Superior temporal gyrus (tissue), 1 donor: ENCODE data around the gene ARHGEF28.

ENCODE experiments used
- DNase-seq: peaks from one replicate; pipeline ENCODE4 v3.0.0-alpha.2; 2016; ENCODE audit errors: extremely low spot score

ARHGEF28 gene

GRCh38 chr5:73928476-73929070, 302.6 kb downstream of the ARHGEF28 start:
- DNase-seq, result no peak

- no peak for DNase-seq
Measured at GRCh38 chr5:73935719-73936118, 309.7 kb downstream of the ARHGEF28 start.

DNA sequence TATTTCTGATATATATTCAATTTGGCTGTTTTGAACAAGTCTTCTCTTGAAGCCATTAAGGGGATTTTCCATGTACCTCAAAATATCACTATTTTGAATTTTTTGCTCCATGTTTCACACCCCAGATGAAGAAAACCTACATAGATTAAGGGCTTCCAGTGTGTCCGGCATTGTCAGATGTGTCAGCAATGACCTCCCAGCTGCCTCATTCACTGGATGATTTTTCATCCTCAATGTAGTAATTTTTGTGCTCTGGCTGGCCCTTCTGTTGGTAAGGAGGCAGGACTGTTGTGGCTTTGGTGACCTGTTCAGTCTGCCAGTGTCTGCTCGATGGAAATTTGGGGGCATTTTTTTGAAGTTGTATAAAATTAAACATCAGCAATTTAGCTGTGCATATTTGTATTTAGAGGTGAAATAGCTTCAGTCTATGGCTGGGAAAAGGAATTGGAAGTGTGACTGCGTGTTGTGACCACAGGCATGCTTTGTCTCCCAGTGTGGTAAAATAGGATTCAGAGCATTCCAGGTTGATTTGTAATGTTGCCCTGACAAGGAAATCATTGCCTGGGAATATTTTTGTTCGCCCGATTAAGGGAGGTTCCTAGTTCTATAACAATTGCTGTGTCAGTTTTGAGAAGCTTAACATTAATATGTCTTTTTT, 312.4 kb downstream of the ARHGEF28 start:
- DNase-seq, result no peak

GRCh38 chr5:73938938-73939320, 312.9 kb downstream of the ARHGEF28 start:
- DNase-seq, result no peak

DNA sequence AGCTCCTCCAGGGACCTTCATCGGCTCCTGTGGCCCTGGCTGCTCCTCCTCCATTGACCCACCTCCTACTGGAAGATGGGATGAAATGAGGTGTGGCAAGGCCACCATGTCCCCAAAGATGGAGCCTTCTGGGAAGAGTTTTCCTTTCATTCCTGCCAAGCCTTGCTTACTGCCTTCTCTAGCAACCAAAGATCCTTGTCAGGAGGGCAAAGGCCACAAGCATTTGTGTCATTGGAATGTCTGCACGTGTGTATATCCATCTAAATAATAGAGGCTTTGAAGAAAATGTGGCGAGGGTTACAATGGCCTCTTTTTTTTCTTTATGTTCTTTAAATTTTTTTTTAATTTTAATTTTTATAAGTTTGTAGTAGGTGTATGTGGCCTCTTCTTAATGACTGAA, 313.6 kb downstream of the ARHGEF28 start:
- no peak for DNase-seq

DNA sequence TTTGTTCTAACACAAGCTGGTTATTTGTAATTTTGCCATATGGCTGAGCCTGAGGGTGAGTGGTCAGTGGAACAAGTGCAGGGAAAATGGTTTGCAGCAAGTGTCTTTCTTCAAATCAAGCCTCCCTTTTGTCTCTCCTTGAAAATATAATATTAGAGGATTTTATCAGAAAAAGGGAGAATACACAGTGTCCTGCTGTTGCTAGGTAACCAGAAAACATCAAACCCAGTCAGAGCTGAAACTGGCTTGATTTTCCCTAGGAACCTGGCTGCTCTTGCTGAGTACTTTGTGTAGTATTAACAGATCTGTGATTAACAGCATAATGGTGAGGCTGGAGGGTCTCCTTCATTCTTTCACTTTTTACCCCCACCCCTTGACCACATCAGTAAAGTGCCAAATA, 314.0 kb downstream of the ARHGEF28 start:
- no peak for DNase-seq

DNA sequence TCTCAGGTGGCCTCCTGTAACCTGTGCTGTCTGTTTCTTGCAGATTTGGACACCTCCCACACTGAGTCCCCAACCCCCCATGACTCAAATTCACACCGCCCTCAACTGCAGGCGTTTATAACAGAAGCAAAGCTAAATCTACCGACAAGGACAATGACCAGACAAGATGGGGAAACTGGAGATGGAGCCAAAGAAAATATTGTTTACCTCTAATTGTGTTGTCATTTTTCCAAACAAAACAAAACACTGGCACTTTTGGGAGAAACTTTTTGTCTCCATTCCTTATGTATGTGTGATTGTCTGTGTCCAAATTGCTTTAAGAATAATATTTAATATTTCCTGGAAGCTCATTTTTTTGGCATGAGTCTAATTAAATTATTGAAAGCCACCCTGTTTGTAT, 314.8 kb downstream of the ARHGEF28 start:
- DNase-seq, result no peak

DNA sequence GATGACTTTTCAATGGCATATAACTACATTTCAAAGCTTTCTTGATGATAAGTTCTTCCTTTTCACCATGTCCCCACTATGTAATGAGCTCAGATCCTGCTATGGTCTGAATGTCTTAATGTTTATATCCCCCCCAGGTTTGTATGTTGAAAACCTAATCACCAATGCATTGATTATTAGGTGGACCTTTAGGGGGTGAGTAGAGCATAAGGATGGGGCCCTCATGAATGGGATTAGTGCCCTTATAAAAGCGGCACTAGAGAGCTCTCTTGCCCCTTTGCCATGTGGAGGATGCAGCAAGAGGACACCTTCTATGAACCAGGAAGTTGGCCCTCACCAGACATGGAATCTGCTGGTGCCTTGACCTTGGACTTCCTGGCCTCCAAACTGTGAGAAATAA, 316.8 kb downstream of the ARHGEF28 start:
- DNase-seq, result no peak

DNA sequence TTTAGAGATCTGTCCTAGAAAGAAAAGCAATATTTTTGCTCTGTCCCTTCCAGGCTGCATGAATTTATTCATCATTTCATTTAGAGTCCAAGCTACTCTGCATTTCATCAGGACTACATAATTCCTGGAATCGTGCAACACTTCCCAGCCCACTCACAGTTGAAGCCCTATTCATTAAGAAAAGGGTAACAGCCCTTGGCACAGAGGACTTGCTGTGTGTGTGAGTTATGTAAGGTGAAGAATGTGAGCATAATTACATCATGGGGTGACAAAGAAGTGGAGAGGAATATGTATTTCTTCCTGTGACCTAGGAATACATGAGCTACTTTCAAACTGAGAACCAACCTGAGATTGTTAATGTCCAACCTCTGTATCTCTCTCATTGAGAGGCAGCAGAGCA, 317.4 kb downstream of the ARHGEF28 start:
- DNase-seq, result peak; percentile 55

DNA sequence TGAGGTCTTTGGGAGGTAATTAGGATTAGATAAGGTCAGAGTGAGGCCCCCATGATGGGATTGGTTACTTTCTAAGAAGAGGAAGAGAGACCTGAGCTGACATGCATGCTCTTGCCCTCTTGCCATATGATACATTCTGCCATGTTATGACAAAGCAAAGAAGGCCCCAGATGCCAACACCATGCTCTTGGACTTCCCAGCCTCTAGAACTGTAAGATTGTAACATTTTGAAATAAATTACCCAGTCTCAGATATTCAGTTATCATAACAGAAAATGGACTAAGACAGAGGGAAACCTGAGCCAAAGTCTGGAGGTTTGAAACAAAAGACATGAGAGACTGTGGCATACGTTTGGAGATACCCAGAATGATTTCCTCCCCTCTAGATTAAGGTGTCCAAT, 318.6 kb downstream of the ARHGEF28 start:
- DNase-seq, result no peak

DNA sequence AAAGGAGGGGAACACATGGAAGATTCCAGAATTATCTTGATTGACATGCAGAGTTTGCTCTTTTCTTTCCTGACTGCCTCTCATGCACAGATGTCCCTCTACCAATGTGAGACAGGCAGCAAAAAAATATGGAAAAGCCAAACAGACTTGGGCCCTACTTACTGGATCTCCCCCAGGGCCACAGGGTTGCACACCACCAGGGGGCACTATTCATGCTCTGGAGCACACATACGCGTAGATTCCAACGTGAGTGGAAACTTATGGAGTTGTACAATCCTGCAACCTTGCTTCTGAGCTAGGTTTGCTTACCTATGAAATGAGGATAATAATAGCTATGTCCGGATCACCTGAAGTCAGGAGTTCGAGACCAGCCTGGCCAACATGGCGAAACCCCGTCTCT, 319.5 kb downstream of the ARHGEF28 start:
- no peak for DNase-seq

- no peak for DNase-seq
Measured at GRCh38 chr5:73946278-73946677, 320.3 kb downstream of the ARHGEF28 start.

DNA sequence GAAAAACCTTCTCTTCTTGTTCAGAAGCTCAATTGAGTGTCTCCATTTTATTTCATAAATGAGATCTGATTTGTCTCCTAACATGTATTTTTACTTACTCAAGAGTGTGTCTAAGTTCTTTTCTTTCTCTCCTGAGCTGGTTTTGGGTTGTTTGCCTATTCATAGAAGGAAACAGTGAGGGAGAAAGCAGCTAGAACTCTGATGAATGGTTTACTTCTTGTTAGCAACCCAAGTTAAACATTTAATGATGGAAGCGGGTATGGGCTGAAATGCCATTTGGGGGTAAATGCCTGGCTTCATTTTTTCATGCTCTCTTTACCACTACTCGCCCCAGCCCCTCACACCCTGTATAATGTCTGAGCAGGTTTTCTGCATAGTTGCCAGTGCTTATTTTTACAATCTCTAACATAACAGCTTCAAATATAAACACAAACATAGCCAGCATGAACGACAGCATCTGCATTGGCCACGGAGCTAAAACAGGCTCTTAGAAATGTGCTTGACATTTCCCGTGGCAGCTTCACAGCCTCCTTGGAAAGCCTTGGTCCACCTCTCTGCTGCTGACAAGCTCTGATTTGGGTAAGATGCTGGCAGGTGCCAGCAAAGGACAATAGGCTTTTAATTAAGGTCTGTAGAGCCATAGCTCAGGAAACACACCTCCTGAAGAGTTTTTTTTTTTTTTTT, 321.1 kb downstream of the ARHGEF28 start:
- DNase-seq, result no peak

- DNase-seq, result peak; percentile 57
Measured at GRCh38 chr5:73947906-73948640, 322.1 kb downstream of the ARHGEF28 start.

DNA sequence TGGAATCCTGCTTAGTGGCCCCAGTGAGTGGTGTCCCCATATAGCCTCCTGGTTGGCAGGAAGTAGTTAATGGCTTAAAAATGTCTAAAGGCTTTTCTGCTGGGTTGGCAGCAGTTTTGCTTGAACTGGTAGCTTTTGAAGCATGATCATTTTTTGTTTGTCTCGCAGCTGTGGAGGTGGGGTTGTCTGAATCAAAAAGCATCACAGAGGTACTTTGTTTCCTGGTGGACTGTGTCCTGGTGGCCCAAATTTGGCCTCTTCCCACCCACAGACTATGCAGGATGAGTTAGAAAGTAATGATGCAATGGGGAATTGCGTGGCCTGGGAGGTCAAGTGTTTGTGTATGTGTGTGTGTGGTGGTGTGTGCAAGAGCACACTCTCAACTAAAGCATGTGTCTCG, 322.7 kb downstream of the ARHGEF28 start:
- no peak for DNase-seq

GRCh38 chr5:73950441-73950873, 324.5 kb downstream of the ARHGEF28 start:
- no peak for DNase-seq

- DNase-seq, result no peak
Measured at GRCh38 chr5:73950912-73951430, 325.0 kb downstream of the ARHGEF28 start.

DNA sequence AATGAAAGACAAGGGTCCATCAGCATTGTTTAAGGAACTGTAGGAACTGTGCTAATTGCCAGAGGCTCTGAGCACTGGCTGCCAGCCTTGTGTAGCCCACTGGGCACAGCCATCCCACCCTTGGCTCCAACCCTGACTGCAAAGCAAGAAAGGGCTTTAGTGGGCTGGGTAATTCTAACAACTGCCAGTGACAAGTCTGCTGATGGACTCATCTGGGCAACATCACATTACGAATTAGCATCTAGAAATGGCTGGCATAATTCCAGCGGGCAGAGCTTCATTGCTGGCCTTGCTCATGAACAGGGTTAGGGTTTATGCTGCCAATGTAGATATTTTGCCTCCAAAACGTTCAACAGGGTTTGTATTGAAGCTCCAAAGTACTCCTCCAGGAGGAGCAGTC, 326.9 kb downstream of the ARHGEF28 start:
- no peak for DNase-seq

DNA sequence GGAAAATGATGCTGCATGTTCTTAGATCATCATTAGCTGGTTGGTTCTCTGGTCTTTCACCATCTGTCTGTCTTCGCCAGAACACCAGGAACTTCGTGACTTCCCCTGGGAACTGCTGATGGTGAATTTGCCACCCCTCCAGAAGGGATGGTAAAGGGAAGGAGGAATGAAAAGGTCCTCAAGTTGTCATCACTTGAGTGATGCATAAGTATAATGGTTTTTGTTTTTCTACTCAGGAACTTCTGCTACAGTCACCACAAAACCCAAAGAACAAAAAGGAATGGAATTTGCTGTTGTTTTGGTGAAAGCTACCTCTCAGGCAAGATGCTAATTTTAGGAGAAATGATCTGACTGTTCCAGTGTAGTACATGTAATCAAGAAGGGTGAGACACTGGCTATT, 328.4 kb downstream of the ARHGEF28 start:
- no peak for DNase-seq

DNA sequence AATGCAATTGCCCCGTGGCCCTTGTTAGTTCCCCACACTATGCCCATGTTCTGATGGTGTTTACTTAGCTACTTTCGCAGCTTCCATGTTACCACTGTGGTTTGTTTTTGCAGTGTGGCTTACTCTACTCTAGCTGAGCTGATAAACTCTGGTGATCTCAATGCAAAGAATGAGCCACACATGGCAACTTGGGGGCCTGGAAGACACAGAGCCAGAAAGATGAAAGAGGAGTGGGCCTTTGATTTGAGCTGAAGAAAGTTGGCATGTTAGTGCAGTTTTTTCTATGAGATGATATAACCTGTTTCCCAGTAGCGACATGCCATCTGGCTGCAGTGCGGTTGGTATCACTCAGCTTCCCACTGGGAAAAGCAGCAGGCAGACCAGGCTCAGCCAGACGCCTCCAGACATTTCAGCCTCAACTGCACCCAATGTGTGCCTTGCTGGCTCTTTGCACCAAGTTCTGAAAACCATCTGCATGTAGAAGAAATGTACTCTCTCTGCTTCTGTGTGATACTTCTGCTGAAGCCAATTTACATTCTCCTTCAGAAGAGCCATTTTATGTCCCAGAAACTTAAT, 329.4 kb downstream of the ARHGEF28 start:
- peak; percentile 69 for DNase-seq

DNA sequence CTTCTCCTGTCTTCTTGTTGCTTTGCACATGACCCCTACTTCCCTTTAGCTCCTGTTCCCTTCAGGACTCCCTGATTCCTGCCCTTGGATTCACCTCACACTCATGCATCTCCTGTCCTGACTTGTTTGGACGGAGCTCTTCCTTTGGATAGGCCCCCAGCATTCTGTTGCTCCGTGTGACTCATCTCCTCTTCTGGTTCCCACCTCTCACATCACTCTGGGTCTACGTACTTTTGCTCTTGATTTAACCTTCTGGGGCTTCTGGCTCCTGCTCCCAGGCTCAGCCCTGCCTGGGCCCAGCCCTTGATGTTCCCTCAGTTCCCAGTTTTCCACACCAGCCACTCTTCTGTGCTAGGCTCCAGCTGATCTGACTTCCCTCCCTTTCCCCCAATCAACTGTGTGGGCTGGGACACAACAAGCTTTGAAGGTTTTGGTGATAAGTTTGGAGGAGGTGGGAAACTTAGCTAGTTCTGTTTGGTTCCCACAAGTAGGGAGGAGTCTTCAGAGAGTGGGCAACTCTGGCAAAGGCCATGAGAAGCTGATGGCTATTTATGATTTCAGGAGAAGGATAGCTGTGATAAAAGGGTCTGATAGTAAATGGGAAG, 331.5 kb downstream of the ARHGEF28 start:
- no peak for DNase-seq

- no peak for DNase-seq
Measured at GRCh38 chr5:73958037-73958436, 332.0 kb downstream of the ARHGEF28 start.
